Naive thymus-derived CD8-positive, alpha-beta T cell (primary cell): ENCODE results near the gene PAAF1. TPM values are rescaled to one million over a fixed set of nuclear protein-coding genes. Genes with fewer than 3 reads are reported as not detected.
A peak's percentile ranks its signal among the peaks of the same experiment; 100 is the strongest.

Experiments
- ATAC-seq, 2 donors: fragments of 150-1000 bp; cut with Tn5 transposase in 1 of 2; sonication (Bioruptor Pico), chemical (Tn5 transposase) in 1 of 2; 1 replicate in 1 of 2; 2 replicates in 1 of 2; pipeline ENCODE4 v1.10.0; 2021; ENCODE audit warnings: mild to moderate bottlenecking in 2 of 2, moderate library complexity in 2 of 2
- POLR2A ChIA-PET: fragments of 350-600 bp; sonication (Branson Sonifier 250); formaldehyde crosslinking; loops from one replicate; lab custom pipeline; 2021; ENCODE audit warnings: antibody characterized with exemption; lab: Charles Lee
- DNase-seq, 10 donors: peaks; one replicate each; pipeline versions ENCODE4 v3.0.0 to v3.0.0-alpha.2; 2020 to 2022
- H3K27ac Mint-ChIP-seq, 10 donors: one replicate each; pipeline ENCODE4 v1.8.0; 2020 to 2022; ENCODE audit warnings: mild to moderate bottlenecking in 10 of 10, mixed read lengths in 10 of 10, moderate library complexity in 4 of 10, inconsistent platforms in 1 of 10
- H3K27me3 Mint-ChIP-seq, 5 donors: one replicate each; pipeline ENCODE4 v1.8.0; 2021 to 2022; ENCODE audit warnings: mixed read lengths in 5 of 5
- H3K36me3 Mint-ChIP-seq, 3 donors: one replicate each; pipeline ENCODE4 v1.8.0; 2020 to 2022; ENCODE audit warnings: mixed read lengths in 3 of 3, mild to moderate bottlenecking in 2 of 3, inconsistent platforms in 1 of 3
- H3K4me1 Mint-ChIP-seq, 4 donors: one replicate each; pipeline ENCODE4 v1.8.0; 2021 to 2022; ENCODE audit warnings: mixed read lengths in 4 of 4
- H3K4me3 Mint-ChIP-seq, 10 donors: one replicate each; pipeline ENCODE4 v1.8.0; 2020 to 2022; ENCODE audit warnings: mild to moderate bottlenecking in 10 of 10, mixed read lengths in 10 of 10, moderate library complexity in 6 of 10, inconsistent platforms in 1 of 10
- H3K9me3 Mint-ChIP-seq, 9 donors: one replicate each; pipeline ENCODE4 v1.8.0; 2020 to 2022; ENCODE audit warnings: mixed read lengths in 9 of 9, mild to moderate bottlenecking in 3 of 9, inconsistent platforms in 1 of 9, moderate library complexity in 1 of 9
- polyA plus RNA-seq, 3 donors: library from polyadenylated mRNA; unstranded; fragments of 300-500 nt; fragmentation: Illumina TruSeq; gene quantifications; one replicate each; pipeline ENCODE4 v1.2.3, GENCODE V29; 2021
- total RNA-seq, 8 experiments: library from RNA in 2 of 8; stranded (reverse) in 2 of 8; gene quantifications; one replicate each; pipeline ENCODE4 v1.2.3 and lab custom pipeline; 2021 to 2026

PAAF1 gene
- total and polyA plus RNA-seq, 5 experiments from 2014 or later: 17.7 to 30.4 (median 23.9) TPM

DNA sequence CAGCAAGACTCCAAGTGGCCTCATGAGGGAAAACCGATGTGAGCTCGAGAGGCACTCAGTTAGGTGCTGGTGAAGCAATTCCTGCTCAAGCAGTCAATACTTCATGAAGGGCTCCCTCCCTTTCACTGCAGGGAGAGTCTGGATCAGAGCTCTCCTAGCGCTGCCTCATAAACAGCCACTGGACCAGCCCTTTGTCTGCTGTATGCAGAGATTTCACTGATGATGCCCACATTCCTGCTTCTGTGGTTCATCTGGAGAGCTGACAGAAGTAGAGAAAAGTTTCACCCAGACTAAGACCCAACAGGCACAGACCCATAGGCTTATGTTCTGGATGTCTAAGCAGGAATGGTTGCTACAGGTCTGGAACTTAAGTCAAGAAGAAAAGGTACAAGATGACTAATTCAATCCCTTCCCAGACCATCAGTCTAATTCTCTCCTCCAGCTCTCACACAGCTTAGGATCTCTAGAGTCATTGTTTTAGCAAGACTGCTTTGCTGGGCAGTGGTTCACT, 101.8 kb downstream of the PAAF1 start:
- Mint-ChIP-seq H3K36me3 (peaks cover 28 to 89% (median 69%) of the 10 kb centered on the region in 3 donors), H3K4me3 (peak overlapping the region; percentile 95 to 100 (median 99)), H3K9me3 (peaks cover 0 to 2% (median 0%) of the 10 kb centered on the region in 9 donors), H3K4me1 (peaks cover 54 to 82% (median 75%) of the 10 kb centered on the region in 4 donors), H3K27me3 (no peaks in the 10 kb centered on the region), H3K27ac (peak overlapping the region; percentile 96 to 100 (median 100))
- ATAC-seq (no peak), DNase-seq (no peak)
- POLR2A ChIA-PET: interaction anchor here (0.8 to 24.6 kb wide), 5 partner anchors 10 to 192 kb away, joined by 3 to 1033 read pairs (median 452); partner anchors contain the start of genes C2CD3, PPME1 and UCP3

DNA sequence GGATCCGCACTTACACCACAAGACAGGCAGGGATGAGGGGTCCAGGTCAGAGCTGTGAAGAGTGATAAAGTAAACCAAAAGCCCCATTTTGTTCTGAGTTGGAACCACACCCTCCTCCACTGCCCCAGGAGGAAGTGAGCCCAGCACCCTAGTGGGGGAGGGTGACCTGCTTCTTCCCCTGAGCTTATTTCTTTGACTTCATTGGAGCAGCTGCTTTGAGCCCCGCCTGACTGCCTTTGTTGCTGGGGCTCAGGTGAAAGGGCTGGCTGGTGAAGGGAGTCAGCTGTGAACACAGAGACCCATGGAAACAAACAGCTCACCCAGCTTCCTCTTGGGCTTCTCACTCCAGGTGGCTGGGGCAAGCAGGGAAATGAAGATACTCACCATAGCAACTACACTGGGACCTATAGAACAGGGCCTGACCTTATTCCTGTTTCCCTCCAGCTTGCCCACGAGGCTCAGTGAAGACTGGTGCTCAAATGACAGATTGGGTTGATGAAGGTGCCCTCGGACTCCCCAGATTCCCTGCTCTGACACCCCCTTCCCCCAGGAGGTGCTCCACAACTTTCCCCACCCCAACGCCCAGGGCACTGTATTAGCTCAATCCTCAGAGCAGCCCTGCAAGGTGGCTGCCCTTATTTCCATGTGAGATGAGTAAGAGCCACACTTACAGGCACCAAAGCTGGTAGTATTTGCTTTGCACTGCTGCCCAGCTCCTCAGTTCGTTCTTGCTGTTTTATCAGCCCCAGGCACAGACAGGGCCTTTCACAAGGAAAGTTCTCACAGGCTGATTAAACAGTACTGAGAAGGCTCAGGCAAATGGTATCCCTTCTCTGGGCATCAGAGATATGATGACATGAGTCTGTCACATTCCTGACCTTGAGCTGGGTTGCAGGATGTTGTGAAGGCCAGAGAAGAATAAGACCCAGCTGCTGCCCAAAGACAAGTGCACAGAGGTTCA, 103.5 kb downstream of the PAAF1 start:
- POLR2A ChIA-PET: interaction anchor here (0.8 to 24.6 kb wide), 13 partner anchors 8 to 614 kb away, joined by 3 to 1033 read pairs (median 4); partner anchors contain the start of genes C2CD3, PPME1 and UCP3
- Mint-ChIP-seq H3K9me3 (peaks cover 0 to 2% (median 0%) of the 10 kb centered on the region in 9 donors), H3K27me3 (no peaks in the 10 kb centered on the region), H3K4me3 (peak overlapping the region; percentile 95 to 100 (median 99)), H3K4me1 (peaks cover 42 to 78% (median 67%) of the 10 kb centered on the region in 4 donors), H3K27ac (peak overlapping the region; percentile 96 to 100 (median 100)), H3K36me3 (peaks cover 28 to 74% (median 60%) of the 10 kb centered on the region in 3 donors)
- peak; percentile 56 to 96 (median 86) for DNase-seq
- peak; percentile 59 to 68 for ATAC-seq

Other genes starting within 250 kb of the PAAF1 start
- gene PLEKHB1, start 230.4 kb upstream of the PAAF1 start, total RNA-seq: 10 to 100 TPM; 79.1 to 86.8 TPM
- gene PLEKHB1, start 230.4 kb upstream of the PAAF1 start, polyA plus RNA-seq: 100 to 1,000 TPM; 103 to 155 (median 148) TPM
- 10 to 100 TPM; 82.8 to 88.5 TPM for gene RAB6A, start 115.9 kb upstream of the PAAF1 start, total RNA-seq
- gene RAB6A, start 115.9 kb upstream of the PAAF1 start, polyA plus RNA-seq: 10 to 100 TPM; 79.3 to 94.3 (median 92.6) TPM
- gene MRPL48, start 89.1 kb upstream of the PAAF1 start, total RNA-seq: 10 to 100 TPM; 26.6 to 28.6 TPM
- 10 to 100 TPM; 73.9 to 85.2 (median 74.6) TPM for gene MRPL48, start 89.1 kb upstream of the PAAF1 start, polyA plus RNA-seq
- gene COA4, start 153 bp upstream of the PAAF1 start, total RNA-seq: 10 to 100 TPM; 62.4 to 77.3 TPM
- gene COA4, start 153 bp upstream of the PAAF1 start, polyA plus RNA-seq: 10 to 100 TPM; 48.1 to 66.8 (median 61.4) TPM
- under 1 TPM; 0.22 to 0.60 TPM for gene DNAJB13, start 74.0 kb downstream of the PAAF1 start, total RNA-seq
- under 1 TPM; 0.16 to 0.51 (median 0.46) TPM for gene DNAJB13, start 74.0 kb downstream of the PAAF1 start, polyA plus RNA-seq
- gene UCP2, start 105.8 kb downstream of the PAAF1 start, total RNA-seq: 100 to 1,000 TPM; 388 to 396 TPM
- 1,000 to 10,000 TPM in 2 of 3 donors, 100 to 1,000 TPM in 1; 998 to 1,325 (median 1,191) TPM for gene UCP2, start 105.8 kb downstream of the PAAF1 start, polyA plus RNA-seq
- 1 to 10 TPM; 6.8 to 7.5 TPM for gene UCP3, start 132.1 kb downstream of the PAAF1 start, total RNA-seq
- gene UCP3, start 132.1 kb downstream of the PAAF1 start, polyA plus RNA-seq: under 1 TPM in 2 of 3 donors, not detected in 1; 0.50 to 0.76 TPM